GM12891 (cell line): ENCODE data around the gene SSH2.

Experiments
- DNase-seq: peaks from one replicate; pipeline ENCODE4 v3.0.0; 2011; ENCODE audit warnings: low spot score; ENCODE audit not compliant: insufficient read length
- FAIRE-seq: peaks from 2 replicates; lab custom pipeline; 2011; peaks lifted over from hg19 to GRCh38; lab: Jason Lieb, UNC
- PAX5 ChIP-seq: IDR thresholded peaks from 2 replicates; pipeline ENCODE4 v1.6.1; 2011; ENCODE audit warnings: low read length, moderate library complexity, mild to moderate bottlenecking; ENCODE audit not compliant: insufficient read depth, severe bottlenecking
- POLR2A ChIP-seq: IDR thresholded peaks from 2 replicates; pipeline ENCODE4 v1.6.1; 2011; ENCODE audit warnings: low read depth, low read length, control low read depth
- POLR2AphosphoS5 ChIP-seq: IDR thresholded peaks from 2 replicates; pipeline ENCODE4 v1.6.1; 2011; ENCODE audit warnings: low read depth, low read length, control low read depth
- POU2F2 ChIP-seq: IDR thresholded peaks from 2 replicates; pipeline ENCODE4 v1.6.1; 2011; ENCODE audit warnings: low read depth, mild to moderate bottlenecking, control low read depth, low read length, moderate library complexity
- SPI1 ChIP-seq: IDR thresholded peaks from 2 replicates; pipeline ENCODE4 v1.6.1; 2011; ENCODE audit warnings: low read depth, low read length, control low read depth
- TAF1 ChIP-seq: IDR thresholded peaks from 2 replicates; pipeline ENCODE4 v1.6.1; 2011; ENCODE audit warnings: low read depth, low read length, control low read depth

Gene SSH2

GRCh38 chr17:29723278-29724047 is 206.6 kb downstream of the SSH2 start:
- TF ChIP-seq SPI1, result 0 out of 2 replicates have a peak, but pooled peaks have one; percentile 11
- TF ChIP-seq TAF1, result no peak
- DNase-seq (no peak), FAIRE-seq (peak; percentile 78)

- TF ChIP-seq POLR2AphosphoS5, result no peak; the same call in 1 of the 2 replicates
- TF ChIP-seq SPI1, result peak; percentile 85
- peak; percentile 41; the same call in 1 of the 2 replicates for TF ChIP-seq TAF1
- TF ChIP-seq PAX5, result peak; percentile 31
- no peak for TF ChIP-seq POU2F2
- TF ChIP-seq POLR2A, result peak; percentile 65; the same call in 1 of the 2 replicates
- FAIRE-seq, result peak; percentile 98
- DNase-seq, result no peak
Observed at GRCh38 chr17:29722411-29723198, 207.4 kb downstream of the SSH2 start.

- FAIRE-seq, result no peak
- DNase-seq, result no peak
- TF ChIP-seq POLR2AphosphoS5 (no peak), POLR2A (no peak), PAX5 (no peak), POU2F2 (no peak), SPI1 (no peak), TAF1 (no peak)
Observed at GRCh38 chr17:29720551-29720950, 209.5 kb downstream of the SSH2 start.

- DNase-seq (no peak), FAIRE-seq (no peak)
- no peak for TF ChIP-seq TAF1
Observed at GRCh38 chr17:29719469-29719868, 210.6 kb downstream of the SSH2 start.

GRCh38 chr17:29718446-29719039 is 211.5 kb downstream of the SSH2 start:
- no peak for DNase-seq
- no peak for TF ChIP-seq SPI1
- no peak for TF ChIP-seq POU2F2
- no peak for TF ChIP-seq TAF1
- TF ChIP-seq POLR2A, result no peak
- FAIRE-seq, result no peak

GRCh38 chr17:29717817-29718216 is 212.2 kb downstream of the SSH2 start:
- TF ChIP-seq POLR2A (no peak), TAF1 (no peak), POU2F2 (no peak), SPI1 (no peak), POLR2AphosphoS5 (no peak), PAX5 (no peak)
- DNase-seq (no peak), FAIRE-seq (no peak)

GRCh38 chr17:29716566-29716965 is 213.5 kb downstream of the SSH2 start:
- no peak for DNase-seq
- TF ChIP-seq TAF1 (no peak), PAX5 (no peak), POLR2A (no peak), POU2F2 (no peak), SPI1 (no peak), POLR2AphosphoS5 (no peak)
- no peak for FAIRE-seq

GRCh38 chr17:29715680-29716079 is 214.3 kb downstream of the SSH2 start:
- no peak for FAIRE-seq
- no peak for DNase-seq
- no peak for TF ChIP-seq POLR2A

- no peak for TF ChIP-seq SPI1
- no peak for TF ChIP-seq POLR2A
- no peak for TF ChIP-seq PAX5
- no peak for TF ChIP-seq TAF1
- TF ChIP-seq POLR2AphosphoS5, result no peak
- TF ChIP-seq POU2F2, result no peak
- DNase-seq (no peak), FAIRE-seq (peak; percentile 43)
Observed at GRCh38 chr17:29714146-29714545, 215.9 kb downstream of the SSH2 start.

GRCh38 chr17:29713626-29714025 is 216.4 kb downstream of the SSH2 start:
- FAIRE-seq (peak; percentile 76), DNase-seq (no peak)
- TF ChIP-seq TAF1 (no peak), PAX5 (no peak), SPI1 (no peak), POLR2A (no peak), POU2F2 (no peak), POLR2AphosphoS5 (no peak)
